Natural killer cell (primary cell): ENCODE data around the gene CGREF1. TPM values are rescaled to one million over a fixed set of nuclear protein-coding genes. Genes with fewer than 3 reads are reported as not detected.
A peak's percentile ranks its signal among the peaks of the same experiment; 100 is the strongest.

Experiments used
- ATAC-seq, 3 donors: fragments of 150-1000 bp in 2 of 3; fragments of 200-7000 bp in 1 of 3; cut with Tn5 transposase; 1 replicate in 1 of 3; 2 replicates in 2 of 3; pipeline ENCODE4 v1.10.0; 2021; ENCODE audit warnings: mild to moderate bottlenecking in 2 of 3, moderate library complexity in 2 of 3
- DNase-seq, 2 donors: peaks; one replicate each; pipeline versions ENCODE4 v3.0.0 to v3.0.0-alpha.2; 2013 to 2021; ENCODE audit warnings: mixed read lengths in 1 of 2
- H3K27ac ChIP-seq: one replicate; pipeline ENCODE4 v1.5.1; 2013; ENCODE audit warnings: mild to moderate bottlenecking, low read length
- H3K27me3 ChIP-seq: one replicate; pipeline ENCODE4 v1.6.1; 2013; ENCODE audit warnings: low read length; ENCODE audit not compliant: control insufficient read depth, insufficient read depth
- H3K36me3 ChIP-seq: one replicate; pipeline ENCODE4 v1.6.1; 2013; ENCODE audit warnings: low read length; ENCODE audit not compliant: control insufficient read depth, insufficient read depth
- H3K4me1 ChIP-seq: one replicate; pipeline ENCODE4 v1.6.1; 2013; ENCODE audit warnings: low read length; ENCODE audit not compliant: control insufficient read depth, insufficient read depth
- H3K4me3 ChIP-seq: one replicate; pipeline ENCODE4 v1.5.1; 2013; ENCODE audit warnings: low read length
- H3K9me3 ChIP-seq: one replicate; pipeline ENCODE4 v1.6.1; 2013; ENCODE audit warnings: low read length; ENCODE audit not compliant: control insufficient read depth, insufficient read depth
- H3K27ac Mint-ChIP-seq, 2 donors: one replicate each; pipeline ENCODE4 v1.8.0; 2022; ENCODE audit warnings: mild to moderate bottlenecking in 2 of 2, mixed read lengths in 2 of 2, moderate library complexity in 1 of 2
- H3K27me3 Mint-ChIP-seq, 2 donors: one replicate each; pipeline ENCODE4 v1.8.0; 2022; ENCODE audit warnings: low read depth in 2 of 2, mixed read lengths in 2 of 2
- H3K36me3 Mint-ChIP-seq: one replicate; pipeline ENCODE4 v1.8.0; 2022; ENCODE audit warnings: mixed read lengths
- H3K4me1 Mint-ChIP-seq, 2 donors: one replicate each; pipeline ENCODE4 v1.8.0; 2022; ENCODE audit warnings: mixed read lengths in 2 of 2
- H3K4me3 Mint-ChIP-seq: one replicate; pipeline ENCODE4 v1.8.0; 2022; ENCODE audit warnings: mild to moderate bottlenecking, moderate library complexity, mixed read lengths
- H3K9me3 Mint-ChIP-seq, 2 donors: one replicate each; pipeline ENCODE4 v1.8.0; 2022; ENCODE audit warnings: mixed read lengths in 2 of 2
- CTCF ChIP-seq: fragments of 200-600 bp; IDR thresholded peaks from one replicate; pipeline ENCODE4 v1.8.0; 2022; ENCODE audit warnings: antibody characterized with exemption
- WGBS: methylation state at CpG from one replicate; pipeline ENCODE4 v1.1.7; 2013; ENCODE audit warnings: missing lambda C conversion rate; ENCODE audit not compliant: insufficient coverage; 5-methylcytosine and 5-hydroxymethylcytosine counted together
- intact Hi-C: fragments of 100-400 bp; cut with micrococcal nuclease; formaldehyde crosslinking; loops from one replicate; pipeline ENCODE4 v1.14.2; 2022
- total RNA-seq, 4 donors: library from RNA; stranded (reverse); fragments of 120-200 nt in 1 of 4; gene quantifications; one replicate each; pipeline versions ENCODE4 v1.2.3 to v1.2.4, GENCODE V29; 2013 to 2022

CGREF1 gene
- total RNA-seq, 3 donors from 2014 or later (not counting 1 experiment from before 2014, with no cell fraction given) = not detected

- DNase-seq (peak in 1 of 2 donors; percentile 56), ATAC-seq (peak in 2 of 3 donors; percentile 11 to 13)
- Histone ChIP-seq H3K9me3 (no peaks in the 10 kb centered on the region), H3K36me3 (peaks cover 20% of the 10 kb centered on the region), H3K27ac (peak overlapping the region; percentile 58), H3K4me1 (peaks cover 49% of the 10 kb centered on the region), H3K4me3 (peak overlapping the region; percentile 55), H3K27me3 (no peaks in the 10 kb centered on the region)
- Mint-ChIP-seq H3K9me3 (no peaks in the 10 kb centered on the region), H3K27me3 (no peaks in the 10 kb centered on the region), H3K36me3 (no peaks in the 10 kb centered on the region), H3K27ac (peak overlapping the region; percentile 64 to 90), H3K4me3 (peak overlapping the region; percentile 78), H3K4me1 (peaks cover 49 to 76% of the 10 kb centered on the region in 2 donors)
- no peak for TF ChIP-seq CTCF
- intact Hi-C loops = loop anchor here (1.0 kb wide), 3 partner anchors 9 to 21 kb away; partner anchors contain the start of genes AGBL5 and KHK
- WGBS = 12% methylated on average over 33 of the region's 34 CpGs
These were observed 46.7 kb downstream of the CGREF1 start for GRCh38 chr2:27071990-27072830.

GRCh38 chr2:27071277-27071989 lies 47.5 kb downstream of the CGREF1 start, which contains the start of gene OST4:
Gene OST4 (minus strand): TSS chr2:27071654.
- TF ChIP-seq CTCF = no peak
- Histone ChIP-seq H3K36me3 (peaks cover 20% of the 10 kb centered on the region), H3K9me3 (no peaks in the 10 kb centered on the region), H3K27ac (peak within 1 kb of the TSS; percentile 87), H3K4me3 (peak within 1 kb of the TSS; percentile 92), H3K4me1 (peaks cover 49% of the 10 kb centered on the region), H3K27me3 (no peaks in the 10 kb centered on the region)
- WGBS = under 1% methylated on average over 86 of the region's 86 CpGs
- H3K9me3 Mint-ChIP-seq = no peaks in the 10 kb centered on the region
- intact Hi-C loops = loop anchor here (1.0 kb wide), 3 partner anchors 10 to 20 kb away; partner anchors contain the start of genes AGBL5 and KHK
- H3K4me3 Mint-ChIP-seq = peak within 1 kb of the TSS; percentile 97
- peak within 1 kb of the TSS; percentile 90 to 93 for H3K27ac Mint-ChIP-seq
- H3K36me3 Mint-ChIP-seq = no peaks in the 10 kb centered on the region
- ATAC-seq (peak; percentile 90 to 97 (median 92)), DNase-seq (peak; percentile 88 to 94)
- peaks cover 49 to 70% of the 10 kb centered on the region in 2 donors for H3K4me1 Mint-ChIP-seq
- no peaks in the 10 kb centered on the region for H3K27me3 Mint-ChIP-seq

GRCh38 chr2:27070653-27071276 lies 48.2 kb downstream of the CGREF1 start:
- H3K27ac Mint-ChIP-seq = peak overlapping the region; percentile 90 to 93
- DNase-seq = no peak
- H3K27me3 Mint-ChIP-seq = no peaks in the 10 kb centered on the region
- H3K4me3 Mint-ChIP-seq = peak overlapping the region; percentile 97
- TF ChIP-seq CTCF = no peak
- Histone ChIP-seq H3K9me3 (no peaks in the 10 kb centered on the region), H3K27me3 (no peaks in the 10 kb centered on the region), H3K27ac (peak overlapping the region; percentile 87), H3K36me3 (peaks cover 20% of the 10 kb centered on the region), H3K4me3 (peak overlapping the region; percentile 92), H3K4me1 (peaks cover 44% of the 10 kb centered on the region)
- H3K9me3 Mint-ChIP-seq = no peaks in the 10 kb centered on the region
- no peaks in the 10 kb centered on the region for H3K36me3 Mint-ChIP-seq
- intact Hi-C loops = loop anchor here (1.0 kb wide), 3 partner anchors 11 to 19 kb away; partner anchors contain the start of genes AGBL5 and KHK
- H3K4me1 Mint-ChIP-seq = peaks cover 50 to 70% of the 10 kb centered on the region in 2 donors
- 5% methylated on average over 11 of the region's 11 CpGs for WGBS
- ATAC-seq = peak; percentile 2 to 8 (median 6)
